IPS-15b (cell line): ENCODE data around the gene EXPH5.
"Not testable (repeated sequence)": the region's sequence is repeated elsewhere in the genome, so short reads cannot be mapped to it uniquely, and the experiment has no call there.

Experiments
- H3K27me3 ChIP-seq: one replicate; pipeline ENCODE4 v1.6.1; 2013; ENCODE audit warnings: low read length; ENCODE audit not compliant: control insufficient read depth, insufficient read depth
- H3K36me3 ChIP-seq: one replicate; pipeline ENCODE4 v1.6.1; 2013; ENCODE audit warnings: low read length; ENCODE audit not compliant: control insufficient read depth, insufficient read depth
- H3K4me1 ChIP-seq: one replicate; pipeline ENCODE4 v1.6.1; 2013; ENCODE audit warnings: mild to moderate bottlenecking, low read length; ENCODE audit not compliant: control insufficient read depth, insufficient read depth
- H3K4me3 ChIP-seq: one replicate; pipeline ENCODE4 v1.5.1; 2013; ENCODE audit warnings: low read depth, low read length
- H3K9ac ChIP-seq: one replicate; pipeline ENCODE4 v1.6.1; 2013; ENCODE audit warnings: low read depth, mild to moderate bottlenecking, low read length
- H3K9me3 ChIP-seq: one replicate; pipeline ENCODE4 v1.6.1; 2013; ENCODE audit warnings: mild to moderate bottlenecking, low read length; ENCODE audit not compliant: control insufficient read depth, insufficient read depth

Gene EXPH5

GRCh38 chr11:108620958-108621772, 27.6 kb upstream of the EXPH5 start:
- H3K9ac ChIP-seq = no peak overlapping the region
- H3K9me3 ChIP-seq = no peaks in the 10 kb centered on the region
- H3K36me3 ChIP-seq = no peaks in the 10 kb centered on the region
- H3K4me1 ChIP-seq = no peaks in the 10 kb centered on the region
- H3K4me3 ChIP-seq = no peak overlapping the region
- H3K27me3 ChIP-seq = no peaks in the 10 kb centered on the region

- H3K4me1 ChIP-seq = no peaks in the 10 kb centered on the region
- no peak overlapping the region for H3K9ac ChIP-seq
- H3K9me3 ChIP-seq = no peaks in the 10 kb centered on the region
- H3K4me3 ChIP-seq = no peak overlapping the region
- no peaks in the 10 kb centered on the region for H3K36me3 ChIP-seq
- H3K27me3 ChIP-seq = no peaks in the 10 kb centered on the region
Observed at GRCh38 chr11:108618529-108618928, 25.0 kb upstream of the EXPH5 start.

- H3K9ac ChIP-seq = no peak overlapping the region
- H3K36me3 ChIP-seq = no peaks in the 10 kb centered on the region
- H3K9me3 ChIP-seq = no peaks in the 10 kb centered on the region
- H3K27me3 ChIP-seq = no peaks in the 10 kb centered on the region
- H3K4me1 ChIP-seq = no peaks in the 10 kb centered on the region
- H3K4me3 ChIP-seq = no peak overlapping the region
Observed at GRCh38 chr11:108617055-108617454, 23.5 kb upstream of the EXPH5 start.

- no peaks in the 10 kb centered on the region for H3K27me3 ChIP-seq
- no peaks in the 10 kb centered on the region for H3K36me3 ChIP-seq
- H3K4me3 ChIP-seq = no peak overlapping the region
- H3K9me3 ChIP-seq = no peaks in the 10 kb centered on the region
- H3K4me1 ChIP-seq = no peaks in the 10 kb centered on the region
- no peak overlapping the region for H3K9ac ChIP-seq
Observed at GRCh38 chr11:108616549-108616948, 23.0 kb upstream of the EXPH5 start.

GRCh38 chr11:108614086-108614485, 20.5 kb upstream of the EXPH5 start:
- no peaks in the 10 kb centered on the region for H3K27me3 ChIP-seq
- no peaks in the 10 kb centered on the region for H3K4me1 ChIP-seq
- no peaks in the 10 kb centered on the region for H3K36me3 ChIP-seq

GRCh38 chr11:108609682-108610081, 16.1 kb upstream of the EXPH5 start:
- Histone ChIP-seq H3K27me3 (no peaks in the 10 kb centered on the region), H3K4me3 (no peak overlapping the region), H3K36me3 (no peaks in the 10 kb centered on the region), H3K4me1 (no peaks in the 10 kb centered on the region), H3K9me3 (no peaks in the 10 kb centered on the region), H3K9ac (no peak overlapping the region)

More at GRCh38 chr11:108614086-108614485, 20.5 kb upstream of the EXPH5 start:
- H3K4me3 ChIP-seq = no peak overlapping the region
- H3K9me3 ChIP-seq = no peaks in the 10 kb centered on the region
- H3K9ac ChIP-seq = no peak overlapping the region

GRCh38 chr11:108608548-108608947, 15.0 kb upstream of the EXPH5 start:
- H3K4me1 ChIP-seq = no peaks in the 10 kb centered on the region
- H3K9ac ChIP-seq = no peak overlapping the region

GRCh38 chr11:108606495-108607160, 13.1 kb upstream of the EXPH5 start:
- Histone ChIP-seq H3K36me3 (no peaks in the 10 kb centered on the region), H3K9ac (no peak overlapping the region), H3K9me3 (no peaks in the 10 kb centered on the region), H3K4me1 (no peaks in the 10 kb centered on the region), H3K27me3 (no peaks in the 10 kb centered on the region), H3K4me3 (no peak overlapping the region)

More at GRCh38 chr11:108608548-108608947, 15.0 kb upstream of the EXPH5 start:
- no peaks in the 10 kb centered on the region for H3K27me3 ChIP-seq
- H3K9me3 ChIP-seq = no peaks in the 10 kb centered on the region
- no peak overlapping the region for H3K4me3 ChIP-seq
- H3K36me3 ChIP-seq = no peaks in the 10 kb centered on the region

GRCh38 chr11:108606070-108606469, 12.5 kb upstream of the EXPH5 start:
- Histone ChIP-seq H3K9me3 (no peaks in the 10 kb centered on the region), H3K27me3 (no peaks in the 10 kb centered on the region), H3K9ac (no peak overlapping the region), H3K4me1 (no peaks in the 10 kb centered on the region), H3K4me3 (no peak overlapping the region), H3K36me3 (no peaks in the 10 kb centered on the region)

- H3K9me3 ChIP-seq, H3K4me3 ChIP-seq, H3K27me3 ChIP-seq, H3K4me1 ChIP-seq, H3K36me3 ChIP-seq, H3K9ac ChIP-seq: not testable (repeated sequence)
Observed at GRCh38 chr11:108602818-108603217, 9.2 kb upstream of the EXPH5 start.

- H3K9me3 ChIP-seq = no peaks in the 10 kb centered on the region
- H3K4me3 ChIP-seq = no peak overlapping the region
- no peak overlapping the region for H3K9ac ChIP-seq
- H3K27me3 ChIP-seq = no peaks in the 10 kb centered on the region
- H3K36me3 ChIP-seq = no peaks in the 10 kb centered on the region
- no peaks in the 10 kb centered on the region for H3K4me1 ChIP-seq
Observed at GRCh38 chr11:108601150-108601549, 7.6 kb upstream of the EXPH5 start.

GRCh38 chr11:108599978-108600377, 6.4 kb upstream of the EXPH5 start:
- Histone ChIP-seq H3K4me3 (no peak overlapping the region), H3K27me3 (peaks cover 2% of the 10 kb centered on the region), H3K9ac (no peak overlapping the region), H3K4me1 (peaks cover 7% of the 10 kb centered on the region), H3K9me3 (no peaks in the 10 kb centered on the region), H3K36me3 (no peaks in the 10 kb centered on the region)
